Sigmoid colon (tissue), 4 donors: ENCODE results near the gene ATP1A1.

Experiments used
- CTCF ChIP-seq, 4 experiments: fragments of 450-650 bp in 3 of 4; fragments of 200-600 bp in 1 of 4; IDR thresholded peaks; one replicate each; pipeline ENCODE4 v1.5.1; 2016 to 2019; ENCODE audit warnings: antibody characterized with exemption in 4 of 4, mild to moderate bottlenecking in 3 of 4, moderate library complexity in 2 of 4
- EP300 ChIP-seq, 4 donors: sonication (generic); formaldehyde crosslinking; IDR thresholded peaks; one replicate each; pipeline ENCODE4 v1.6.1; 2017; ENCODE audit warnings: antibody characterized with exemption in 4 of 4
- POLR2A ChIP-seq, 2 donors: fragments of 450-650 bp; IDR thresholded peaks; one replicate each; pipeline ENCODE4 v1.6.1; 2016; ENCODE audit warnings: antibody characterized with exemption in 2 of 2, mild to moderate bottlenecking in 2 of 2, moderate library complexity in 2 of 2
- POLR2AphosphoS5 ChIP-seq, 4 donors: sonication (generic); formaldehyde crosslinking; IDR thresholded peaks; one replicate each; pipeline ENCODE4 v1.6.1; 2017; ENCODE audit warnings: antibody characterized with exemption in 4 of 4

- TF ChIP-seq POLR2AphosphoS5 (IDR thresholded peaks at IDR 0.05) (no peak), EP300 (IDR thresholded peaks at IDR 0.05) (no peak), CTCF (IDR thresholded peaks at IDR 0.05) (no peak), POLR2A (IDR thresholded peaks at IDR 0.05) (no peak)
These were observed 16.0 kb downstream of the ATP1A1 start for GRCh38 chr1:116389013-116389412.
